K562 (cell line): ENCODE results near the gene BRICD5. TPM values are rescaled to one million over a fixed set of nuclear protein-coding genes. Genes with fewer than 3 reads are reported as not detected.

Experiments
- BRF2 ChIP-seq: IDR thresholded peaks from 3 replicates; pipeline ENCODE4 v1.6.1; 2011; ENCODE audit warnings: borderline replicate concordance, mild to moderate bottlenecking; ENCODE audit not compliant: insufficient read length, insufficient read depth
- CREB1 ChIP-seq, 2 experiments: sonication (generic) in 1 of 2; formaldehyde crosslinking in 1 of 2; IDR thresholded peaks; 2 replicates each; pipeline versions ENCODE4 v1.6.1 to v1.8.0; 2012 to 2022; ENCODE audit warnings: inconsistent platforms in 1 of 2, mild to moderate bottlenecking in 1 of 2, missing genetic modification reagents in 1 of 2, moderate library complexity in 1 of 2
- CUX1 ChIP-seq: fragments of 200-800 bp; sonication (Bioruptor generic); IDR thresholded peaks from 2 replicates; pipeline ENCODE4 v1.6.1; 2016; ENCODE audit warnings: missing genetic modification characterization, missing compliant biosample characterization
- EGR1 ChIP-seq: fragments of 450-650 bp; conservative IDR thresholded peaks from 2 replicates; pipeline ENCODE4 v1.6.1; 2017; ENCODE audit warnings: mild to moderate bottlenecking
- ELK1 ChIP-seq: sonication (generic); formaldehyde crosslinking; IDR thresholded peaks from 2 replicates; pipeline ENCODE4 v1.8.1; 2022; ENCODE audit warnings: missing genetic modification reagents
- HMGXB4 ChIP-seq: sonication (generic); formaldehyde crosslinking; IDR thresholded peaks from 2 replicates; pipeline ENCODE4 v1.8.1; 2023; ENCODE audit warnings: mild to moderate bottlenecking, missing genetic modification reagents
- OTX1 ChIP-seq: fragments of 450-650 bp; formaldehyde crosslinking; IDR thresholded peaks from 2 replicates; pipeline ENCODE4 v1.4.0; 2022; ENCODE audit warnings: mild to moderate bottlenecking
- PCBP1 ChIP-seq: fragments of 200-400 bp; formaldehyde crosslinking; IDR thresholded peaks from 2 replicates; pipeline ENCODE4 v1.6.1; 2018; ENCODE audit warnings: mild to moderate bottlenecking, low read depth, low read length; ENCODE audit not compliant: poor library complexity, severe bottlenecking
- RUNX1 ChIP-seq: sonication (generic); IDR thresholded peaks from 2 replicates; pipeline ENCODE4 v1.6.1; 2016; ENCODE audit warnings: antibody characterized with exemption, low read depth
- THAP7 ChIP-seq: fragments of 250-450 bp; sonication (Bioruptor Pico); IDR thresholded peaks from 2 replicates; pipeline ENCODE4 v1.5.0; 2021
- ZBTB26 ChIP-seq: fragments of 450-650 bp; formaldehyde crosslinking; IDR thresholded peaks from 2 replicates; pipeline ENCODE4 v1.4.0; 2022; ENCODE audit warnings: missing genetic modification characterization
- ZNF175 ChIP-seq: fragments of 200-800 bp; sonication (Bioruptor generic); IDR thresholded peaks from 2 replicates; pipeline ENCODE4 v1.6.1; 2016; ENCODE audit warnings: low read depth, mild to moderate bottlenecking, missing genetic modification characterization, missing compliant biosample characterization
- ZNF347 ChIP-seq: fragments of 450-650 bp; formaldehyde crosslinking; IDR thresholded peaks from 2 replicates; pipeline ENCODE4 v1.4.0; 2020; ENCODE audit warnings: low read depth, mild to moderate bottlenecking, moderate library complexity
- ZNF830 ChIP-seq: fragments of 250-450 bp; sonication (Bioruptor Pico); IDR thresholded peaks from 2 replicates; pipeline ENCODE4 v1.5.0; 2021; ENCODE audit warnings: mild to moderate bottlenecking
- polyA plus RNA-seq, 8 experiments: library from polyadenylated mRNA; depleted of rRNA in 4 of 8; stranded (reverse) in 5 of 8; unstranded in 3 of 8; fragments of >200 nt; fragmentation: Nextera tagmentation in 2 of 8; fragmentation: Illumina TruSeq in 1 of 8; extraction: Ambion mirVana in 2 of 8; extraction: Trizol in 1 of 8; gene quantifications; 2 replicates each; pipeline versions ENCODE4 v1.2.1 to v1.2.3, GENCODE V29; 2011 to 2014; ENCODE audit warnings: inconsistent platforms in 1 of 8, missing spikeins in 1 of 8
- total RNA-seq, 7 experiments: library from RNA; depleted of rRNA in 6 of 7; stranded (reverse); fragments of >200 nt in 6 of 7; fragmentation: Illumina TruSeq in 2 of 7; extraction: Trizol in 2 of 7; gene quantifications; 2 replicates each; pipeline versions ENCODE4 v1.2.1 to v1.2.3, GENCODE V29; 2011 to 2021; ENCODE audit warnings: low replicate concordance in 1 of 7

Gene BRICD5
- total and polyA plus RNA-seq, 9 of the 15 experiments (the other 6 are each of a cell fraction or from before 2014, with no cell fraction given): 0.24 to 15.1 (median 2.4) TPM; not detected in 1

GRCh38 chr16:2251296-2252111, 40.8 kb upstream of the BRICD5 start, which contains the start of gene ECI1 (continued):
- TF ChIP-seq HMGXB4 (CRISPR knock-in tag) (no peak; the same call in 1 of the 2 replicates), ZNF175 (CRISPR knock-in tag) (no peak; the same call in 1 of the 2 replicates), PCBP1 (peak; percentile 94), ZBTB26 (CRISPR knock-in tag) (no peak), RUNX1 (peak; percentile 86; the same call in 1 of the 2 replicates), ELK1 (CRISPR knock-in tag) (no peak), BRF2 (no peak), THAP7 (CRISPR knock-in tag) (peak; percentile 47; the same call in 1 of the 2 replicates), CREB1 (IDR thresholded peaks at IDR 0.05) (peak; percentile 40), CREB1 (CRISPR knock-in tag; IDR thresholded peaks at IDR 0.05) (no peak; the same call in 1 of the 2 replicates), EGR1 (peak; percentile 76), ZNF347 (no peak), CUX1 (CRISPR knock-in tag) (no peak), ZNF830 (CRISPR knock-in tag) (no peak), OTX1 (CRISPR knock-in tag) (no peak)
